ACC112 (cell line): ENCODE data around the gene NSF.
"Not testable (repeated sequence)": the region's sequence is repeated elsewhere in the genome, so short reads cannot be mapped to it uniquely, and the experiment has no call there.

ENCODE experiments used
- H2AFZ ChIP-seq: fragments of 200-600 bp; sonication (generic); one replicate; pipeline ENCODE4 v1.6.0; 2017; ENCODE audit warnings: antibody characterized with exemption, low read length; ENCODE audit not compliant: unreplicated experiment
- H3K27ac ChIP-seq: fragments of 200-600 bp; sonication (generic); 2 replicates; pipeline ENCODE4 v1.5.1; 2014; ENCODE audit warnings: low read depth, mild to moderate bottlenecking, antibody characterized with exemption, low read length, moderate library complexity
- H3K27me3 ChIP-seq: fragments of 200-600 bp; sonication (generic); 2 replicates; pipeline ENCODE4 v1.6.1; 2014; ENCODE audit warnings: mild to moderate bottlenecking, antibody characterized with exemption, low read length, moderate library complexity, mixed read lengths; ENCODE audit not compliant: insufficient read depth
- H3K36me3 ChIP-seq: fragments of 200-600 bp; sonication (generic); 2 replicates; pipeline ENCODE4 v1.6.1; 2016; ENCODE audit warnings: mild to moderate bottlenecking, antibody characterized with exemption, low read length, moderate library complexity, mixed read lengths; ENCODE audit not compliant: insufficient read depth
- H3K4me1 ChIP-seq: fragments of 200-600 bp; sonication (generic); one replicate; pipeline ENCODE4 v1.6.1; 2016; ENCODE audit warnings: low read length, mixed read lengths; ENCODE audit not compliant: insufficient read depth, unreplicated experiment, control insufficient read depth
- H3K4me3 ChIP-seq: fragments of 200-600 bp; sonication (generic); 2 replicates; pipeline ENCODE4 v1.5.1; 2014; ENCODE audit warnings: mild to moderate bottlenecking, low read depth, low read length
- H3K79me2 ChIP-seq: fragments of 200-600 bp; sonication (generic); one replicate; pipeline ENCODE4 v1.6.0; 2016; ENCODE audit warnings: low read length; ENCODE audit not compliant: control insufficient read depth, unreplicated experiment, insufficient read depth

NSF gene

GRCh38 chr17:46789610-46790009 lies 199.1 kb downstream of the NSF start:
- Histone ChIP-seq H3K27me3 (peaks cover 32% of the 10 kb centered on the region), H3K36me3 (no peaks in the 10 kb centered on the region), H3K79me2 (no peaks in the 10 kb centered on the region), H2AFZ (no peak overlapping the region), H3K27ac (no peak overlapping the region), H3K4me1 (no peaks in the 10 kb centered on the region), H3K4me3 (no peak overlapping the region)

- Histone ChIP-seq H3K36me3 (no peaks in the 10 kb centered on the region), H3K27me3 (peaks cover 36% of the 10 kb centered on the region), H2AFZ (no peak overlapping the region)
Measured at GRCh38 chr17:46790216-46790615, 199.7 kb downstream of the NSF start.

GRCh38 chr17:46791531-46791930 lies 201.1 kb downstream of the NSF start:
- Histone ChIP-seq H2AFZ (no peak overlapping the region), H3K27ac (no peak overlapping the region), H3K27me3 (peaks cover 48% of the 10 kb centered on the region), H3K4me3 (no peak overlapping the region), H3K36me3 (no peaks in the 10 kb centered on the region), H3K79me2 (no peaks in the 10 kb centered on the region), H3K4me1 (no peaks in the 10 kb centered on the region)

More at GRCh38 chr17:46790216-46790615, 199.7 kb downstream of the NSF start:
- Histone ChIP-seq H3K79me2 (no peaks in the 10 kb centered on the region), H3K4me3 (no peak overlapping the region), H3K4me1 (no peaks in the 10 kb centered on the region), H3K27ac (no peak overlapping the region)

GRCh38 chr17:46792071-46792470 lies 201.6 kb downstream of the NSF start:
- Histone ChIP-seq H3K4me1 (no peaks in the 10 kb centered on the region), H3K27ac (no peak overlapping the region), H2AFZ (no peak overlapping the region), H3K27me3 (peaks cover 51% of the 10 kb centered on the region), H3K79me2 (no peaks in the 10 kb centered on the region), H3K4me3 (no peak overlapping the region), H3K36me3 (no peaks in the 10 kb centered on the region)

GRCh38 chr17:46793023-46793422 lies 202.6 kb downstream of the NSF start:
- not testable (repeated sequence) for H3K4me1 ChIP-seq, H2AFZ ChIP-seq, H3K36me3 ChIP-seq, H3K27ac ChIP-seq, H3K79me2 ChIP-seq, H3K4me3 ChIP-seq
- H3K27me3 ChIP-seq: peaks cover 56% of the 10 kb centered on the region

GRCh38 chr17:46793541-46793940 lies 203.1 kb downstream of the NSF start:
- H3K4me3 ChIP-seq: no peak overlapping the region
- no peaks in the 10 kb centered on the region for H3K79me2 ChIP-seq
- no peak overlapping the region for H2AFZ ChIP-seq
- H3K27me3 ChIP-seq: peaks cover 56% of the 10 kb centered on the region
- H3K27ac ChIP-seq: no peak overlapping the region
- no peaks in the 10 kb centered on the region for H3K36me3 ChIP-seq
- H3K4me1 ChIP-seq: no peaks in the 10 kb centered on the region

GRCh38 chr17:46794318-46794717 lies 203.8 kb downstream of the NSF start:
- peaks cover 56% of the 10 kb centered on the region for H3K27me3 ChIP-seq
- no peaks in the 10 kb centered on the region for H3K4me1 ChIP-seq
- H3K36me3 ChIP-seq: no peaks in the 10 kb centered on the region
- H3K27ac ChIP-seq: no peak overlapping the region
- no peaks in the 10 kb centered on the region for H3K79me2 ChIP-seq
- H2AFZ ChIP-seq: no peak overlapping the region
- no peak overlapping the region for H3K4me3 ChIP-seq

- Histone ChIP-seq H3K4me1 (no peaks in the 10 kb centered on the region), H3K4me3 (no peak overlapping the region), H3K79me2 (no peaks in the 10 kb centered on the region), H2AFZ (no peak overlapping the region), H3K27ac (no peak overlapping the region), H3K36me3 (no peaks in the 10 kb centered on the region), H3K27me3 (peaks cover 52% of the 10 kb centered on the region)
Measured at GRCh38 chr17:46795379-46795952, 205.0 kb downstream of the NSF start.

- no peaks in the 10 kb centered on the region for H3K36me3 ChIP-seq
- no peaks in the 10 kb centered on the region for H3K79me2 ChIP-seq
- no peak overlapping the region for H3K4me3 ChIP-seq
- H3K27me3 ChIP-seq: peaks cover 46% of the 10 kb centered on the region
- no peak overlapping the region for H2AFZ ChIP-seq
- H3K4me1 ChIP-seq: no peaks in the 10 kb centered on the region
- no peak overlapping the region for H3K27ac ChIP-seq
Measured at GRCh38 chr17:46796084-46796483, 205.6 kb downstream of the NSF start.

- H3K4me3 ChIP-seq: no peak overlapping the region
- peaks cover 46% of the 10 kb centered on the region for H3K27me3 ChIP-seq
- H2AFZ ChIP-seq: no peak overlapping the region
- H3K4me1 ChIP-seq: no peaks in the 10 kb centered on the region
- H3K79me2 ChIP-seq: no peaks in the 10 kb centered on the region
- no peaks in the 10 kb centered on the region for H3K36me3 ChIP-seq
- H3K27ac ChIP-seq: no peak overlapping the region
Measured at GRCh38 chr17:46796524-46796923, 206.1 kb downstream of the NSF start.

- Histone ChIP-seq H3K79me2 (no peaks in the 10 kb centered on the region), H3K4me3 (no peak overlapping the region), H2AFZ (no peak overlapping the region), H3K36me3 (no peaks in the 10 kb centered on the region), H3K27ac (no peak overlapping the region), H3K27me3 (peaks cover 43% of the 10 kb centered on the region), H3K4me1 (no peaks in the 10 kb centered on the region)
Measured at GRCh38 chr17:46796956-46797530, 206.6 kb downstream of the NSF start.
